ENCODE data around the gene ITGA8.
"Not testable (repeated sequence)": the region's sequence is repeated elsewhere in the genome, so short reads cannot be mapped to it uniquely, and the experiment has no call there.

The ITGA8 gene

GRCh38 chr10:15550950-15551349, 168.8 kb downstream of the ITGA8 start:
- no peak for DNase-seq (ENCODE audit: low read depth)

GRCh38 chr10:15548331-15548730, 171.4 kb downstream of the ITGA8 start:
- no peak for DNase-seq (ENCODE audit: low read depth)

GRCh38 chr10:15546606-15547005, 173.1 kb downstream of the ITGA8 start:
- no peak for DNase-seq (ENCODE audit: low read depth)

- no peak for DNase-seq (ENCODE audit: low read depth)
Observed at GRCh38 chr10:15545884-15546283, 173.8 kb downstream of the ITGA8 start.

GRCh38 chr10:15545266-15545665, 174.5 kb downstream of the ITGA8 start:
- no peak for DNase-seq (ENCODE audit: low read depth)

- DNase-seq (ENCODE audit: low read depth) = no peak
Observed at GRCh38 chr10:15543994-15544393, 175.7 kb downstream of the ITGA8 start.

- DNase-seq (ENCODE audit: low read depth) = no peak
Observed at GRCh38 chr10:15542817-15543216, 176.9 kb downstream of the ITGA8 start.

GRCh38 chr10:15541376-15541775, 178.3 kb downstream of the ITGA8 start:
- DNase-seq (ENCODE audit: low read depth) = no peak

GRCh38 chr10:15540727-15541126, 179.0 kb downstream of the ITGA8 start:
- no peak for DNase-seq (ENCODE audit: low read depth)

GRCh38 chr10:15539262-15539661, 180.5 kb downstream of the ITGA8 start:
- no peak for DNase-seq (ENCODE audit: low read depth)

GRCh38 chr10:15534928-15535538, 184.7 kb downstream of the ITGA8 start:
- not testable (repeated sequence) for DNase-seq (ENCODE audit: low read depth)

- DNase-seq (ENCODE audit: low read depth) = no peak
Observed at GRCh38 chr10:15531927-15532722, 187.6 kb downstream of the ITGA8 start.

GRCh38 chr10:15528859-15529239, 190.9 kb downstream of the ITGA8 start:
- no peak for DNase-seq (ENCODE audit: low read depth)

GRCh38 chr10:15526754-15527153, 193.0 kb downstream of the ITGA8 start:
- no peak for DNase-seq (ENCODE audit: low read depth)

GRCh38 chr10:15521328-15521903, 198.3 kb downstream of the ITGA8 start:
- DNase-seq (ENCODE audit: low read depth) = no peak

- DNase-seq (ENCODE audit: low read depth) = peak; percentile 1
Observed at GRCh38 chr10:15518250-15518649, 201.5 kb downstream of the ITGA8 start.

- no peak for DNase-seq (ENCODE audit: low read depth)
Observed at GRCh38 chr10:15516256-15517085, 203.3 kb downstream of the ITGA8 start.

GRCh38 chr10:15515202-15515601, 204.5 kb downstream of the ITGA8 start:
- no peak for DNase-seq (ENCODE audit: low read depth)

- DNase-seq (ENCODE audit: low read depth) = no peak
Observed at GRCh38 chr10:15510963-15511362, 208.8 kb downstream of the ITGA8 start.

- no peak for DNase-seq (ENCODE audit: low read depth)
Observed at GRCh38 chr10:15505329-15505728, 214.4 kb downstream of the ITGA8 start.

GRCh38 chr10:15504101-15504840, 215.5 kb downstream of the ITGA8 start:
- peak; percentile 5 for DNase-seq (ENCODE audit: low read depth)
